Renal cortical epithelial cell (primary cell): Measurements from ENCODE around the gene TMEM119. TPM values are rescaled to one million over a fixed set of nuclear protein-coding genes. Genes with fewer than 3 reads are reported as not detected.
"Not testable (repeated sequence)": the region's sequence is repeated elsewhere in the genome, so short reads cannot be mapped to it uniquely, and the experiment has no call there.

Experiments used
- DNase-seq: peaks from one replicate; pipeline ENCODE4 v3.0.0-alpha.2; 2011; ENCODE audit warnings: low read depth
- total RNA-seq: library from RNA; depleted of rRNA; stranded (reverse); fragments of >200 nt; gene quantifications from 2 replicates; pipeline ENCODE4 v1.2.3, GENCODE V29; 2014

Gene TMEM119
- total RNA-seq, 1 donor from 2014 or later = not detected

GRCh38 chr12:108565976-108566375 lies 31.9 kb downstream of the TMEM119 start:
- DNase-seq = peak; percentile 94

GRCh38 chr12:108565146-108565545 lies 32.7 kb downstream of the TMEM119 start:
- no peak for DNase-seq

GRCh38 chr12:108564724-108565123 lies 33.2 kb downstream of the TMEM119 start:
- no peak for DNase-seq

GRCh38 chr12:108563804-108564151 lies 34.1 kb downstream of the TMEM119 start:
- no peak for DNase-seq

GRCh38 chr12:108563136-108563803 lies 34.6 kb downstream of the TMEM119 start:
- peak; percentile 84 for DNase-seq

- peak; percentile 86 for DNase-seq
Observed at GRCh38 chr12:108562348-108563135, 35.3 kb downstream of the TMEM119 start, which contains the start of gene ISCU. TSS of gene ISCU (plus strand) at chr12:108562596. CDS start at chr12:108562623, 27 bp downstream.

GRCh38 chr12:108561852-108562347 lies 36.0 kb downstream of the TMEM119 start:
- no peak for DNase-seq

GRCh38 chr12:108560752-108561719 lies 36.8 kb downstream of the TMEM119 start, which contains the start of gene SART3:
TSS of gene SART3 (minus strand) at chr12:108561173. CDS start at chr12:108561154, 19 bp downstream.
- peak; percentile 92 for DNase-seq

GRCh38 chr12:108560321-108560721 lies 37.6 kb downstream of the TMEM119 start:
- DNase-seq = peak; percentile 74

GRCh38 chr12:108559748-108560147 lies 38.1 kb downstream of the TMEM119 start:
- DNase-seq = no peak

- DNase-seq = no peak
Observed at GRCh38 chr12:108559007-108559655, 38.8 kb downstream of the TMEM119 start.

- DNase-seq = not testable (repeated sequence)
Observed at GRCh38 chr12:108555383-108555782, 42.5 kb downstream of the TMEM119 start.

GRCh38 chr12:108553799-108554198 lies 44.1 kb downstream of the TMEM119 start:
- no peak for DNase-seq

GRCh38 chr12:108551535-108551934 lies 46.3 kb downstream of the TMEM119 start:
- no peak for DNase-seq

- DNase-seq = no peak
Observed at GRCh38 chr12:108548954-108549521, 48.8 kb downstream of the TMEM119 start.

- no peak for DNase-seq
Observed at GRCh38 chr12:108547686-108548085, 50.2 kb downstream of the TMEM119 start.

GRCh38 chr12:108543652-108544051 lies 54.2 kb downstream of the TMEM119 start:
- no peak for DNase-seq

GRCh38 chr12:108542320-108542719 lies 55.6 kb downstream of the TMEM119 start:
- no peak for DNase-seq
